ENCODE measurements around the gene SPR. TPM values are rescaled to one million over a fixed set of nuclear protein-coding genes. Genes with fewer than 3 reads are reported as not detected.

Gene SPR
- total and polyA plus RNA-seq, 2 donors (not counting 1 experiment from before 2014, with no cell fraction given): not detected

GRCh38 chr2:72915907-72916742, 28.9 kb downstream of the SPR start:
- POLR2A ChIA-PET: no interaction called here
- no peaks in the 10 kb centered on the region for H3K9me3 Mint-ChIP-seq (ENCODE audit: insufficient read depth)
- 2% methylated on average over 85 of the region's 86 CpGs for WGBS (ENCODE audit: insufficient coverage)
- ATAC-seq (ENCODE audit: low read depth) (peak; percentile 40), DNase-seq (peak; percentile 74)
- no peak overlapping the region for H3K27ac ChIP-seq (ENCODE audit: low read length in 2 of 2)
- H3K4me3 Mint-ChIP-seq: peak overlapping the region; percentile 86
- peak overlapping the region; percentile 40 for H2AFZ ChIP-seq (ENCODE audit: insufficient read depth, low read depth, low read length, poor library complexity, severe bottlenecking)
- intact Hi-C loops (cut with micrococcal nuclease): loop anchor here (5.0 kb wide), 2 partner anchors 196 to 769 kb away; partner anchors contain the start of genes CYP26B1 and RAB11FIP5
- H3K4me2 ChIP-seq (replicated peaks; ENCODE audit: low read depth, low read length, poor library complexity, severe bottlenecking): peak overlapping the region; percentile 96
- H3K36me3 ChIP-seq (replicated peaks in 1 of 2; ENCODE audit: control extremely low read depth in 1 of 2, control insufficient read depth in 1 of 2, extremely low read depth in 1 of 2, insufficient read depth in 2 of 2, low read length in 1 of 2): no peaks in the 10 kb centered on the region
- H3K4me1 Mint-ChIP-seq: peaks cover 40% of the 10 kb centered on the region
- H4K20me1 ChIP-seq (ENCODE audit: control insufficient read depth, insufficient read depth, low read length, poor library complexity, severe bottlenecking): no peaks in the 10 kb centered on the region
- CTCF ChIA-PET: interaction anchor here (1.0 kb wide), 1 partner anchor 261 kb away, joined by 4 read pairs; no protein-coding TSS in a partner anchor
- peaks cover 60% of the 10 kb centered on the region for H3K27me3 Mint-ChIP-seq
- TF ChIP-seq CTCF (IDR thresholded peaks at IDR 0.05) (no peak), EZH2 (IDR thresholded peaks at IDR 0.05; ENCODE audit: borderline replicate concordance, insufficient read depth, low read depth, low read length, poor library complexity, severe bottlenecking) (no peak)
- H3K4me3 ChIP-seq (ENCODE audit: control extremely low read depth in 1 of 5, extremely low read depth in 1 of 5, insufficient read depth in 1 of 5, low read depth in 2 of 5, low read length in 4 of 5): peak overlapping the region; percentile 12 to 53 (median 37)
- peaks cover 0 to 50% (median 0%) of the 10 kb centered on the region in 3 donors for H3K9me3 ChIP-seq (ENCODE audit: control extremely low read depth in 1 of 3, control insufficient read depth in 2 of 3, insufficient read depth in 1 of 3, low read length in 2 of 3)
- H3K79me2 ChIP-seq (ENCODE audit: control insufficient read depth, insufficient read depth, low read length): no peaks in the 10 kb centered on the region
- H3K27me3 ChIP-seq (replicated peaks in 1 of 4; ENCODE audit: control extremely low read depth in 1 of 4, control insufficient read depth in 3 of 4, insufficient read depth in 4 of 4, low read length in 3 of 4): peaks cover 0 to 80% (median 71%) of the 10 kb centered on the region in 4 experiments
- no peak overlapping the region for H3K27ac Mint-ChIP-seq
- peaks cover 52 to 69% of the 10 kb centered on the region in 2 donors for H3K4me1 ChIP-seq (ENCODE audit: control insufficient read depth in 2 of 2, insufficient read depth in 2 of 2, low read length in 2 of 2)
- H3K9ac ChIP-seq (ENCODE audit: low read length): peak overlapping the region; percentile 67

DNA sequence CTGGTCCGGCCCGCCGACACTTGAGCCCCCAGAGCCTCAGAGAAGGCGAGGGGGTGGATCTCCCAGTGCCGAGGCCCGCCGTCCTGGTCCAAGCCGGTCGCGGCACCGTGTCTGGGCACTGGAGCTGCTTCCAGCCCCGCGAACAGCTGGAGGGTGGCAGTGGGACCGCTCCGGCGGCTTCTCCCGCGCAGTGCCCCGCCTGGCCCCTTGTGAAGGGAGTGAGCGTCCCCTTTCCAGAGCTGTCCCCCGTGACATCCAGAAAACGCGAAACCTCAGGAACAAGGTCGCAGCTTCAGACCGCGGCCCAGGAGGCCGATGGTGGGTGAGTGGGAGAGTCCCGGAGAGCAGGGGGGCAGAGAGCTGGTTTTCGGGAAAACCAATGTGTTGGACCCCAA, 29.5 kb downstream of the SPR start:
- peaks cover 60% of the 10 kb centered on the region for H3K27me3 Mint-ChIP-seq
- Histone ChIP-seq H3K4me3 (ENCODE audit: control extremely low read depth in 1 of 5, extremely low read depth in 1 of 5, insufficient read depth in 1 of 5, low read depth in 2 of 5, low read length in 4 of 5) (peak overlapping the region; percentile 23 to 53 (median 37)), H3K36me3 (replicated peaks in 1 of 2; ENCODE audit: control extremely low read depth in 1 of 2, control insufficient read depth in 1 of 2, extremely low read depth in 1 of 2, insufficient read depth in 2 of 2, low read length in 1 of 2) (no peaks in the 10 kb centered on the region), H3K4me2 (replicated peaks; ENCODE audit: low read depth, low read length, poor library complexity, severe bottlenecking) (peak overlapping the region; percentile 96), H2AFZ (ENCODE audit: insufficient read depth, low read depth, low read length, poor library complexity, severe bottlenecking) (peak overlapping the region; percentile 40), H3K9ac (ENCODE audit: low read length) (peak overlapping the region; percentile 67), H3K79me2 (ENCODE audit: control insufficient read depth, insufficient read depth, low read length) (no peaks in the 10 kb centered on the region), H3K4me1 (ENCODE audit: control insufficient read depth in 2 of 2, insufficient read depth in 2 of 2, low read length in 2 of 2) (peaks cover 52 to 74% of the 10 kb centered on the region in 2 donors), H4K20me1 (ENCODE audit: control insufficient read depth, insufficient read depth, low read length, poor library complexity, severe bottlenecking) (no peaks in the 10 kb centered on the region), H3K27ac (ENCODE audit: low read length in 2 of 2) (no peak overlapping the region), H3K9me3 (ENCODE audit: control extremely low read depth in 1 of 3, control insufficient read depth in 2 of 3, insufficient read depth in 1 of 3, low read length in 2 of 3) (peaks cover 0 to 53% (median 0%) of the 10 kb centered on the region in 3 donors), H3K27me3 (replicated peaks in 1 of 4; ENCODE audit: control extremely low read depth in 1 of 4, control insufficient read depth in 3 of 4, insufficient read depth in 4 of 4, low read length in 3 of 4) (peaks cover 0 to 83% (median 74%) of the 10 kb centered on the region in 4 experiments)
- ChIA-PET POLR2A (no interaction called here), CTCF (no interaction called here)
- intact Hi-C loops (cut with micrococcal nuclease): loop anchor here (5.0 kb wide), 2 partner anchors 196 to 769 kb away; partner anchors contain the start of genes CYP26B1 and RAB11FIP5
- ATAC-seq (ENCODE audit: low read depth) (no peak), DNase-seq (no peak)
- no peaks in the 10 kb centered on the region for H3K9me3 Mint-ChIP-seq (ENCODE audit: insufficient read depth)
- H3K4me1 Mint-ChIP-seq: peaks cover 40% of the 10 kb centered on the region
- H3K4me3 Mint-ChIP-seq: peak overlapping the region; percentile 86
- TF ChIP-seq EZH2 (IDR thresholded peaks at IDR 0.05; ENCODE audit: borderline replicate concordance, insufficient read depth, low read depth, low read length, poor library complexity, severe bottlenecking) (peak; percentile 23), CTCF (IDR thresholded peaks at IDR 0.05) (no peak)
- WGBS (ENCODE audit: insufficient coverage): 6% methylated on average over 29 of the region's 29 CpGs
- H3K27ac Mint-ChIP-seq: no peak overlapping the region

Data from B cell (primary cell).